ENCODE results near the gene SETBP1. TPM values are rescaled to one million over a fixed set of nuclear protein-coding genes. Genes with fewer than 3 reads are reported as not detected.
A peak's percentile ranks its signal among the peaks of the same experiment; 100 is the strongest.

The SETBP1 gene
- total and polyA plus RNA-seq, 2 of the 13 experiments (the other 11 are each of a cell fraction or from before 2014, with no cell fraction given) = 0.18 to 0.65 TPM

DNA sequence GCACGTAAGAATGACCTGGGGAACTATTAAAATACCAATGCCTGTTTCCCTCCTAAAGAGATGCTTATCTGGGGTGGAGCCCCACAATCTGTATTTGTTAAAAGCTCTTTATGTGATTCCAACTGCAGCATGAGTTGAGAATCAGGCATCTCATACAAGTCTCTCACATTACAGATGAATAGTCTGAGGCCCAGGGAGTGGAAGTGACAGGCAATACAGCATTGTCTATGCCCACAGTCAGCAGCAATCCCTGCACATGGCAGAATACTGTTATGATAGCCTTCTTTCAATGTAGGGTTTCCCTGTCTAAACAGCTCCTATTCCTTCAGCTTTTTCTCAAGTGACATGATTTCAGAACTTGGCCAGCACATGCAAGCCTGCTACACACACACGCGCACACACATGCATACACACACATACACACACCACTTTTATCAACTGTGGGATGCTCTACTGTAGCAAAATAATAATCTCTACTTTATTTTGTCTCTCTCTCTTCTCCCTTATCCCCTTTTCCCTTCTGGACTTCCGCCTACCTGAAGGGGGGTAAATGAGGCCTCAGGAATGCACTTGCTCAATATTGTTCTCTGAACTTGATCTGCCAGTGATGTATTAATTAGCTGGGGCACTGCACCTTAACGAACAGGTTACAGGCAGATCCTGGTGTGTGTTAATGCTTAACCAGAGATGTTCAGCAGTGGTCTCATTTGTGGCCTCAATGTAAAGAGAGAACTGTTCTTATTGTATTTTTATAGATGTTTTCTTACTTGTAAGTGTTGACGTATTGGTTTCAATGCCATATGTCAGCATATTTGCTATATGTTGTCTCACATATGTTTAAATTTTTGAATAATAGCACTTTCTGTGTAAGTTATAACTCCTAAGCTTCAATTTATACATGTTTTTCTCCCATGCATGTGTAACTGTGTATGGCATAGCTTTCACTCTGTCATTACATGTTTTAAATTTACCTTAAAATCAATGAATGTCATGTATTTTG lies 116.0 kb downstream of the SETBP1 start (continued):
- TF ChIP-seq MAFK (conservative IDR thresholded peaks at IDR 0.05 in 1 of 2, IDR thresholded peaks at IDR 0.05 in 1 of 2; ENCODE audit: low read length in 2 of 2) = peak; percentile 3 to 53; a peak in 2 of 4 replicates

DNA sequence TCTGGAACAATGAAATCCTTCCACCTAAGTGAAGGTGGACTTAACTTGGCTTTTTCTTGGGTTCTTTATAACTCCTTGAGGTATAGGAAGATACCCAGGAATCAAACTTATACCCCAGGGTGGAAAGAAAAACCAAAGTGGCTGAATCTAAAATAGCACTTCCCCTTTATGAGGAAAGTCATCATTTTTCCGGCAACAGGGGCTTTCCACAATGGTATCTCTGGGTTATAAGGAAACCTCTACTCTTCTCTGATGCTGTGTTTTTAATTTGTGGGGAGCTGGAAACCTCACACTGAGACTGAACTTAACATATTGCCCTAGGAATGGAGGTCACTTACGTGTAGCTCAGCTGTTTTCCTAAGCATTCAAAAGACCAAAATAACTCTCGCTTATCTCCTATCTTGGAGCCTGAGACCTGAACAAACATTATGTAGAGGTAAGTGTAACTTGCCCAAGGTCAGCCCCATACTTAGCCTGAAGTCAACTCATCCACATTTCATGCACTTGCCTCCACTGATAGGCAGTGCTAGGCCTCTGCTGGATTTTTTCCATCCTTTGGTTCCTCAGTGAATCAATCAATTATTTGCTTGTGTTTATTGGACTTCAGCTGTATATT lies 117.9 kb downstream of the SETBP1 start:
- intact Hi-C loops (cut with micrococcal nuclease; ENCODE audit: unreplicated experiment) (no loop called here), in situ Hi-C loops (cut with HindIII; ENCODE audit: extremely low pct_ligation_motif_present, low pct_unique_long_range_greater_than_20kb) (loop anchor here (25.0 kb wide), 1 partner anchor 111 kb away; the partner anchor contains the start of gene SETBP1)
- no peak overlapping the region for H3K4me3 ChIP-seq (replicated peaks in 1 of 3; ENCODE audit: insufficient read depth in 1 of 3, low read depth in 2 of 3, low read length in 3 of 3)
- 22% methylated on average over 3 of the region's 3 CpGs for WGBS (ENCODE audit: low lambda C conversion rate)
- H3K36me3 ChIP-seq (replicated peaks in 1 of 2; ENCODE audit: control insufficient read depth in 1 of 2, insufficient read depth in 2 of 2, low read length in 2 of 2) = no peaks in the 10 kb centered on the region
- no peak overlapping the region for H3K9ac ChIP-seq (ENCODE audit: insufficient read depth, low read depth, low read length)
- no peak overlapping the region for H3K4me2 ChIP-seq (ENCODE audit: low read depth, low read length)
- CTCF ChIA-PET (ENCODE audit: low intra/inter-chr PET ratio, low total read pairs) = no interaction called here
- DNase-seq (ENCODE audit: low spot score) (peak; percentile 19), FAIRE-seq (no peak), ATAC-seq (peak; percentile 75)
- H3K9me3 ChIP-seq (ENCODE audit: low read length) = no peaks in the 10 kb centered on the region
- H3K4me1 ChIP-seq (ENCODE audit: insufficient read depth, low read length) = peaks cover 52% of the 10 kb centered on the region
- no TSS peak for BruUV-seq (replicated peaks)
- H4K20me1 ChIP-seq (ENCODE audit: insufficient read depth, low read length) = no peaks in the 10 kb centered on the region
- H3K79me2 ChIP-seq (ENCODE audit: insufficient read depth, low read length) = no peaks in the 10 kb centered on the region
- H3K27ac ChIP-seq (ENCODE audit: extremely low read length, insufficient read depth, low read length) = no peak overlapping the region
- no peaks in the 10 kb centered on the region for H3K27me3 ChIP-seq (ENCODE audit: control insufficient read depth in 1 of 2, insufficient read depth in 2 of 2, low read length in 2 of 2)
- H2AFZ ChIP-seq (ENCODE audit: low read length) = no peak overlapping the region
- POLR2A ChIA-PET = no interaction called here
- TF ChIP-seq EP300 (IDR thresholded peaks at IDR 0.05; ENCODE audit: low read depth in 2 of 2, low read length in 2 of 2) = peak in 1 of 2 experiments; percentile 51; a peak in 2 of 4 replicates
- TF ChIP-seq EP300 (CRISPR knock-in tag; IDR thresholded peaks at IDR 0.05; ENCODE audit: borderline replicate concordance) = no peak
- no peak for TF ChIP-seq ATM (IDR thresholded peaks at IDR 0.05; ENCODE audit: borderline replicate concordance)
- no peak for TF ChIP-seq ZNF570 (CRISPR knock-in tag; IDR thresholded peaks at IDR 0.05; ENCODE audit: borderline replicate concordance)
- no peak for TF ChIP-seq ZNF841 (CRISPR knock-in tag; IDR thresholded peaks at IDR 0.05; ENCODE audit: borderline replicate concordance)
- TF ChIP-seq YEATS2 (CRISPR knock-in tag; IDR thresholded peaks at IDR 0.05; ENCODE audit: borderline replicate concordance) = no peak
- no peak for TF ChIP-seq SOX5 (CRISPR knock-in tag; IDR thresholded peaks at IDR 0.05; ENCODE audit: borderline replicate concordance)
- TF ChIP-seq, protein P1, sequence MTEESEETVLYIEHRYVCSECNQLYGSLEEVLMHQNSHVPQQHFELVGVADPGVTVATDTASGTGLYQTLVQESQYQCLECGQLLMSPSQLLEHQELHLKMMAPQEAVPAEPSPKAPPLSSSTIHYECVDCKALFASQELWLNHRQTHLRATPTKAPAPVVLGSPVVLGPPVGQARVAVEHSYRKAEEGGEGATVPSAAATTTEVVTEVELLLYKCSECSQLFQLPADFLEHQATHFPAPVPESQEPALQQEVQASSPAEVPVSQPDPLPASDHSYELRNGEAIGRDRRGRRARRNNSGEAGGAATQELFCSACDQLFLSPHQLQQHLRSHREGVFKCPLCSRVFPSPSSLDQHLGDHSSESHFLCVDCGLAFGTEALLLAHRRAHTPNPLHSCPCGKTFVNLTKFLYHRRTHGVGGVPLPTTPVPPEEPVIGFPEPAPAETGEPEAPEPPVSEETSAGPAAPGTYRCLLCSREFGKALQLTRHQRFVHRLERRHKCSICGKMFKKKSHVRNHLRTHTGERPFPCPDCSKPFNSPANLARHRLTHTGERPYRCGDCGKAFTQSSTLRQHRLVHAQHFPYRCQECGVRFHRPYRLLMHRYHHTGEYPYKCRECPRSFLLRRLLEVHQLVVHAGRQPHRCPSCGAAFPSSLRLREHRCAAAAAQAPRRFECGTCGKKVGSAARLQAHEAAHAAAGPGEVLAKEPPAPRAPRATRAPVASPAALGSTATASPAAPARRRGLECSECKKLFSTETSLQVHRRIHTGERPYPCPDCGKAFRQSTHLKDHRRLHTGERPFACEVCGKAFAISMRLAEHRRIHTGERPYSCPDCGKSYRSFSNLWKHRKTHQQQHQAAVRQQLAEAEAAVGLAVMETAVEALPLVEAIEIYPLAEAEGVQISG (CRISPR knock-in tag; IDR thresholded peaks at IDR 0.05) = no peak
- no peak for TF ChIP-seq GABPA (IDR thresholded peaks at IDR 0.05; ENCODE audit: low read depth, low read length)
- TF ChIP-seq GABPA (CRISPR knock-in tag; IDR thresholded peaks at IDR 0.05; ENCODE audit: low read depth) = peak; percentile 19; the same call in 1 of the 2 replicates
- no peak for TF ChIP-seq RAD21 (CRISPR knock-in tag; IDR thresholded peaks at IDR 0.05)
- no peak for TF ChIP-seq MXD4 (CRISPR knock-in tag; IDR thresholded peaks at IDR 0.05)
- peak; percentile 24; the same call in 1 of the 2 replicates for TF ChIP-seq FOXO1 (CRISPR knock-in tag; IDR thresholded peaks at IDR 0.05)
- peak; percentile 69 for TF ChIP-seq RXRB (CRISPR knock-in tag; IDR thresholded peaks at IDR 0.05; ENCODE audit: borderline replicate concordance)
- TF ChIP-seq, protein P2, sequence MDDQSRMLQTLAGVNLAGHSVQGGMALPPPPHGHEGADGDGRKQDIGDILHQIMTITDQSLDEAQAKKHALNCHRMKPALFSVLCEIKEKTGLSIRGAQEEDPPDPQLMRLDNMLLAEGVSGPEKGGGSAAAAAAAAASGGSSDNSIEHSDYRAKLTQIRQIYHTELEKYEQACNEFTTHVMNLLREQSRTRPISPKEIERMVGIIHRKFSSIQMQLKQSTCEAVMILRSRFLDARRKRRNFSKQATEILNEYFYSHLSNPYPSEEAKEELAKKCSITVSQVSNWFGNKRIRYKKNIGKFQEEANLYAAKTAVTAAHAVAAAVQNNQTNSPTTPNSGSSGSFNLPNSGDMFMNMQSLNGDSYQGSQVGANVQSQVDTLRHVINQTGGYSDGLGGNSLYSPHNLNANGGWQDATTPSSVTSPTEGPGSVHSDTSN (CRISPR knock-in tag; IDR thresholded peaks at IDR 0.05; ENCODE audit: borderline replicate concordance) = no peak
- TF ChIP-seq STAG1 (CRISPR knock-in tag; IDR thresholded peaks at IDR 0.05) = 0 out of 2 replicates have a peak, but pooled peaks have one; percentile 6
- no peak for TF ChIP-seq PHF5A (CRISPR knock-in tag; IDR thresholded peaks at IDR 0.05; ENCODE audit: low read depth, unreplicated experiment)
